Stimulated activated CD4-positive, alpha-beta T cell treated with anti-CD3 and anti-CD28 coated beads, Interleukin-15, amount 100 ng/mL, for 48 hours (primary cell): ENCODE measurements around the gene APLP1.
A peak's percentile ranks its signal among the peaks of the same experiment; 100 is the strongest.
"Not testable (repeated sequence)": the region's sequence is repeated elsewhere in the genome, so short reads cannot be mapped to it uniquely, and the experiment has no call there.

Source experiments
- DNase-seq, 2 donors: peaks; one replicate each; pipeline ENCODE4 v3.0.0-alpha.2; 2020; ENCODE audit warnings: low read depth in 2 of 2

Gene APLP1

GRCh38 chr19:35868172-35868822 lies at the start of gene APLP1:
Gene APLP1 (plus strand): TSS chr19:35868574. CDS start chr19:35868637, 63 bp downstream.
- peak; percentile 23 to 67 for DNase-seq

GRCh38 chr19:35822579-35822978 lies 45.8 kb upstream of the APLP1 start:
- no peak for DNase-seq

- DNase-seq = no peak
Measured at GRCh38 chr19:35824150-35824549, 44.2 kb upstream of the APLP1 start.

GRCh38 chr19:35828692-35829301 lies 39.6 kb upstream of the APLP1 start:
- DNase-seq = peak; percentile 19 to 40

GRCh38 chr19:35830986-35831385 lies 37.4 kb upstream of the APLP1 start:
- no peak for DNase-seq

GRCh38 chr19:35832054-35832453 lies 36.3 kb upstream of the APLP1 start:
- DNase-seq = no peak

- no peak for DNase-seq
Measured at GRCh38 chr19:35833972-35834371, 34.4 kb upstream of the APLP1 start.

- not testable (repeated sequence) for DNase-seq
Measured at GRCh38 chr19:35836096-35836495, 32.3 kb upstream of the APLP1 start.

- no peak for DNase-seq
Measured at GRCh38 chr19:35841961-35842595, 26.3 kb upstream of the APLP1 start.

- DNase-seq = no peak
Measured at GRCh38 chr19:35842666-35843272, 25.6 kb upstream of the APLP1 start.

- no peak for DNase-seq
Measured at GRCh38 chr19:35843676-35844481, 24.5 kb upstream of the APLP1 start.

- DNase-seq = no peak
Measured at GRCh38 chr19:35844482-35845214, 23.7 kb upstream of the APLP1 start.

- DNase-seq = no peak
Measured at GRCh38 chr19:35845215-35846037, 22.9 kb upstream of the APLP1 start.

- DNase-seq = no peak
Measured at GRCh38 chr19:35846038-35846668, 22.2 kb upstream of the APLP1 start.

GRCh38 chr19:35847911-35848310 lies 20.5 kb upstream of the APLP1 start:
- no peak for DNase-seq

- no peak for DNase-seq
Measured at GRCh38 chr19:35848486-35848885, 19.9 kb upstream of the APLP1 start.

GRCh38 chr19:35848919-35849505 lies 19.4 kb upstream of the APLP1 start:
- no peak for DNase-seq

GRCh38 chr19:35851213-35852028 lies 17.0 kb upstream of the APLP1 start:
- DNase-seq = no peak
